AG09309 (cell line): Measurements from ENCODE around the gene XRRA1.

Experiments
- DNase-seq: peaks from one replicate; pipeline ENCODE4 v3.0.0-alpha.2; 2010; ENCODE audit warnings: low read depth
- H3K4me3 ChIP-seq: 2 replicates; pipeline ENCODE4 v1.5.1; 2011; ENCODE audit warnings: mild to moderate bottlenecking, low read depth, low read length, moderate library complexity; ENCODE audit not compliant: control insufficient read depth
- TF ChIP-seq, protein P1 (sequence below): IDR thresholded peaks from 2 replicates; pipeline ENCODE4 v1.5.1; 2011; ENCODE audit warnings: mild to moderate bottlenecking, low read depth, low read length, inconsistent platforms; ENCODE audit not compliant: insufficient read depth, control insufficient read depth; ENCODE audit errors: missing control alignments

The XRRA1 gene

DNA sequence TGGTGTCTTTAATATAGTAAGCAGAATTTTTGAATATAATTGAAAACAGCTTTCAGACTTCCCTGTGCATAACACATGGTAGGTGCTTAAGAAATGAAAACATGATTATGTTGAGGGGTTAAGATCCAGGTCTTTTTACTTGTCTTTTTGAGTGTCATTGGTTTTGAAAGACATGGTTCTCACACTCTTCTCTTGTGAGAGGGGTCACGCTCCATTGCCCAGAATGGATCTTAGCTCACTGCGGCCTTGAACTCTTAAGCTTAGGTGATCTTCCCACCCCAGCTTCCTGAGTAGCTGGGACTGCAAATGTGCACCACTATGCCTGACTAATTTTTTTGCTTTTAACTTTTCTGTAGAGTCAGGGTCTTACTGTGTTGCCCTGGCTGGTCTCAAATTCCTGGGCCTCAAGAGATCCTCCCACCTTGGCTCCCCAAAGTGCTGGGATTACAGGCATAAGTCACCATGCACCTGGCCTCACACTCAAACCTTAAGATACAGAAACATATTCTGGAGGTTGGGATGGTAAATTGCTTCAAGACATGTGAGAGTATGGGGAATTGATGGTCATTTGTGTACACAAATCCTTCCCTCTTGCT is 1.6 kb upstream of the XRRA1 start:
- H3K4me3 ChIP-seq, result peak overlapping the region; percentile 94
- DNase-seq, result no peak
- TF ChIP-seq, protein P1, sequence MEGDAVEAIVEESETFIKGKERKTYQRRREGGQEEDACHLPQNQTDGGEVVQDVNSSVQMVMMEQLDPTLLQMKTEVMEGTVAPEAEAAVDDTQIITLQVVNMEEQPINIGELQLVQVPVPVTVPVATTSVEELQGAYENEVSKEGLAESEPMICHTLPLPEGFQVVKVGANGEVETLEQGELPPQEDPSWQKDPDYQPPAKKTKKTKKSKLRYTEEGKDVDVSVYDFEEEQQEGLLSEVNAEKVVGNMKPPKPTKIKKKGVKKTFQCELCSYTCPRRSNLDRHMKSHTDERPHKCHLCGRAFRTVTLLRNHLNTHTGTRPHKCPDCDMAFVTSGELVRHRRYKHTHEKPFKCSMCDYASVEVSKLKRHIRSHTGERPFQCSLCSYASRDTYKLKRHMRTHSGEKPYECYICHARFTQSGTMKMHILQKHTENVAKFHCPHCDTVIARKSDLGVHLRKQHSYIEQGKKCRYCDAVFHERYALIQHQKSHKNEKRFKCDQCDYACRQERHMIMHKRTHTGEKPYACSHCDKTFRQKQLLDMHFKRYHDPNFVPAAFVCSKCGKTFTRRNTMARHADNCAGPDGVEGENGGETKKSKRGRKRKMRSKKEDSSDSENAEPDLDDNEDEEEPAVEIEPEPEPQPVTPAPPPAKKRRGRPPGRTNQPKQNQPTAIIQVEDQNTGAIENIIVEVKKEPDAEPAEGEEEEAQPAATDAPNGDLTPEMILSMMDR, result no peak

DNA sequence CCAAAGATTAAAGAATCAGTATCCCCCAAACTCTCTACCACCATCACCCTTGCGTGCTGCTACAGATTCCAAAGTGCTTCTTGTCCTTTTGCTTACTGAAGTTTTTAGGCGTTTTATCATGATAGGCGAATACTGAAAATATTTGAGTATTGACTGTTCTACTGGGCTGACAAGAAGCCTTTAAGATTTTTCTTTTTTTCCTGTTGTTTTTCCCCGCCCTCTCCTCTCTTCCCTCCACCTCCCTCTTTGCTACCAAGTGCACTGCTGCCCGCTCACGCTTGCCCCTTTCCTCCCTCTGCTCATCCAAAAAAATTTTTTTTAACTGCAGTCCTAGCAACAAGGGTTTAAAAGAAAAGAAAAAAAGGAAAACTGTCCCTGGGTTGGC is 854 bp upstream of the XRRA1 start:
- TF ChIP-seq, protein P1, result no peak
- no peak for DNase-seq
- H3K4me3 ChIP-seq, result peak overlapping the region; percentile 94

DNA sequence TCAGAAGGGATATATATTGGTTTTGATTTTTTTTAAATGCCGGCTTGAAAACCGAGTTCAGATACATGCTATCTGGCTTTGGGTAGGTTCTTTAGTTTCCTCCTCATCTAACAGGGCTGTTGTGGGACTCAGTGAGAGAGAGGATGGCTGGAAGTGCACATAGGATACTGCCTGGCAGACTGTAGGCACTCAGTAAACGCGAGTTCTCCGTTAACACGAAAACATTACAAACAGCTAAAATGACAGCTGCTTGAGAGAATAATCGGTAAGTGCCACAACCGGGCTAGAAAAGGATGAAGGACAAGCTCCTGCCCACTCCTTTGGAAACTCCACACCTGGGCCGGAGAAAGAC is 369 bp downstream of the XRRA1 start:
- H3K4me3 ChIP-seq, result peak overlapping the region; percentile 94
- TF ChIP-seq, protein P1, result no peak
- no peak for DNase-seq

DNA sequence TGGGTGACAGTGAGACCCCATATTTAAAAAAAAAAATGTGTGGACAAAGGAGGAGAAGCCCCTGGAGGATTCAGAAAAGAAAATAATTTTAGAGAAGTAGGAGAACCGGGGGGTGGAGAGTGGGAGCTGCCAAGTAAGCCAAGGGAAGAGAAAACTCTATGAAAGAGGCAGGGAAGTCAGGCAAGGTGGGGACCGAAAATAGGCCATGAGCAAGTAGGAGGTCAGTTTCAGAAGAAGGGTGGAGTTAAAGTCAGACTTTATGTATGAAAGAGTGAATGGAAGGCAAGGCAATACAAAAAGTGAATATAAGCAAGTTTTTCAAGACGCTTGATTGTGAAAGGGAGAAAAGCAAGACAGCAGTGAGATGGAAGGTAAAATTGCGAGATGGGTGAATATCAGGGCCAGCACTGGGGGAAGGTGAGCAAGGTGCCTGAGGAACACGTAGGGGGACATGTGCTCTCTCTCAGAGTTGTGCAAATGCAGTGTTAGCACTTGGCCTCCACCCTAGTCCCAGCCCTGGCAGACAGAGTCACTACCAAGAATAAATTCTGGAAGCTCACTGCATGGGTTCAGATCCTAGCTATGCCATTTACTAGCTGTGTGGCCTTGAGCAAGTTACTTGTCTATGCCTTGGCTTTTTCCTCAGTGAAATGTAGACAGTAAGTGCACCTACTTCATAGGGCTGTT is 6.7 kb downstream of the XRRA1 start:
- TF ChIP-seq, protein P1, result no peak
- no peak overlapping the region for H3K4me3 ChIP-seq
- no peak for DNase-seq

DNA sequence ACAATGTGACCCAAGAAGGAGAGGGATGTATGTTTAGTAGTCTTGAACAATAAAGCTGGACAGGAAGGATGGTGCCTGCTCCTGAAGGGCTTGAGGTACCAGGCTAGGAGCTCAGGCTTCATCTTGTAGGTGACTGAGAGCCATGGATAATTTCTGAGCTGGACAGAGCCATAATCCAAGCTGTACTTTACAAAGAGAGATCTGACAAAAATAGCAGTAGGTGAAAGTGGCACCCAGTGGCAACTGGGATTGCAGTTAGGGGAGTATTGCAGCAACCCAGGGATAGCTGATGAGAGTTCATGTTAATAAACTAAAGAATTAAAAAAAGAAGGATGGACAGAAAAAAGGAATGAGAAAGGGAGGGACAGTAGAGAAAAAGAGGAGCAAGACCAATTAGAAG is 7.4 kb downstream of the XRRA1 start:
- TF ChIP-seq, protein P1, result no peak
- no peak overlapping the region for H3K4me3 ChIP-seq
- no peak for DNase-seq

DNA sequence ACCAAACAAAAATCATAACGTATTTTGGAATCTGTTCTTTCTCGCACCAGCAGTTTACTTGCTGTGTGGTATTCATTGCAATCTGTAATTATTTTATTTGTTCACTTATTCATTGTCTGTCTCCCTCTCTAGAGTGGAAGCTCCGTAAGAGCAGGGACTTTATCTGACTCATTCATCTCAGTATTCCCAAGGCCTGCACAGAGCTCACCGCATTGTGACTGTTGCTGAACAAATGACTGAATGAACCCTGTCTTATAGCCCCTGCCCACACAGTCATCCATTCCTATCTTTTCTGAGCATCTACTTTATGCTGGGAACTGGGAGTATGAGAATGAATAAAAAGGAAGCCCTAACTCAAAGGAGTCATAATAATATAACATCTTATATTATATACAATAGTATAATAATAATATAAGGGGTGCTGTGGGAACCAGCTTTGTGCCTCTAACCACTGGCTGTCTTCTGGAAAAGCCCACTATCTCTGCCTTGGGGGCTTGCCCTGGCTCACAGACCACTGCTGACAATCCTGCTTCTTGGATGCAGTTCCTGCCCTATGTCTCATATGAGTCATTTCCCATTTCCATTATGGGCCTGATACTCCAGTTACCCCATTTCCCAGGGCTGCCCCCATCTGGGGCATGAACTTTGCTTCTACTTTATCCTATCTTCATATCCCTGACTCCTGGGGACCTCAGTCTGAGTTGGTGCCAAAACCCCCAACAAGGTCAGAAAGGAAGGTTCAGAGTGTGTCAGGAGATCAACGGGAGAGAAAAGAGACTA is 11.0 kb downstream of the XRRA1 start:
- TF ChIP-seq, protein P1, result no peak
- no peak for DNase-seq
- no peak overlapping the region for H3K4me3 ChIP-seq
